ENCODE measurements around the gene CDK12. TPM values are rescaled to one million over a fixed set of nuclear protein-coding genes. Genes with fewer than 3 reads are reported as not detected.

The CDK12 gene
- total RNA-seq, 1 experiment from 2014 or later = 51.2 TPM

- TF ChIP-seq MAX (IDR thresholded peaks at IDR 0.05) = no peak
- no peak for TF ChIP-seq CBX3 (IDR thresholded peaks at IDR 0.05; ENCODE audit: low read depth)
- TF ChIP-seq FOSL1 (IDR thresholded peaks at IDR 0.05; ENCODE audit: low read depth) = no peak
- TF ChIP-seq TCF7L2 (IDR thresholded peaks at IDR 0.05; ENCODE audit: borderline replicate concordance, extremely low read depth, insufficient read depth, insufficient read length) = no peak
Measured at GRCh38 chr17:39572121-39572520, 110.8 kb downstream of the CDK12 start (continued).

- ATAC-seq = peak; percentile 94
- Histone ChIP-seq H3K36me3 (ENCODE audit: control insufficient read depth in 1 of 2, insufficient read depth in 2 of 2, low read length in 2 of 2) (no peaks in the 10 kb centered on the region), H3K9me2 (ENCODE audit: insufficient read depth) (no peaks in the 10 kb centered on the region), H3K9ac (ENCODE audit: low read length) (peak overlapping the region; percentile 65), H3K27me3 (ENCODE audit: insufficient read depth, low read length) (no peaks in the 10 kb centered on the region), H3K27ac (ENCODE audit: low read depth, low read length) (peak overlapping the region; percentile 66), H3K9me3 (ENCODE audit: control insufficient read depth in 1 of 2, insufficient read depth in 1 of 2, low read depth in 1 of 2, low read length in 2 of 2) (peaks cover 0 to 5% of the 10 kb centered on the region in 2 experiments; a peak in 1 of 4 replicates), H3K4me2 (ENCODE audit: low read length) (peak overlapping the region; percentile 79), H2AFZ (ENCODE audit: low read depth, low read length, poor library complexity, severe bottlenecking) (peak overlapping the region; percentile 56), H3K4me1 (ENCODE audit: control insufficient read depth in 1 of 2, insufficient read depth in 2 of 2, low read length in 2 of 2) (peaks cover 4 to 11% of the 10 kb centered on the region in 2 experiments; a peak in 2 of 4 replicates), H4K20me1 (ENCODE audit: insufficient read depth) (no peaks in the 10 kb centered on the region), H3K79me2 (ENCODE audit: insufficient read depth, low read length) (no peaks in the 10 kb centered on the region), H3K4me3 (replicated peaks in 1 of 2; ENCODE audit: low read depth in 1 of 2, low read length in 2 of 2) (peak overlapping the region; percentile 44 to 67)
- POLR2A ChIA-PET = no interaction called here
- no TSS peak for BruUV-seq (replicated peaks)
- CTCF ChIA-PET = interaction anchor here (0.7 to 2.0 kb wide), 6 partner anchors 9 to 324 kb away, joined by 3 to 10 read pairs (median 4); no protein-coding TSS in a partner anchor
- intact Hi-C loops (cut with micrococcal nuclease) = no loop called here
- RAD21 ChIA-PET (ENCODE audit: low non-redundant PET in 1 of 2, low total read pairs in 2 of 2, uncharacterized antibody in 2 of 2, unreplicated experiment in 2 of 2) = no interaction called here
- DNase-seq (ENCODE audit: low read depth, low spot score) = peak; percentile 27
- TF ChIP-seq JUND (IDR thresholded peaks at IDR 0.05) (no peak), POLR2AphosphoS5 (IDR thresholded peaks at IDR 0.05; ENCODE audit: low read depth, low read length) (0 out of 2 replicates have a peak, but pooled peaks have one; percentile 37), MAX (IDR thresholded peaks at IDR 0.05) (peak; percentile 55; the same call in 1 of the 2 replicates), CBX3 (IDR thresholded peaks at IDR 0.05; ENCODE audit: low read depth) (no peak), ATF3 (IDR thresholded peaks at IDR 0.05) (no peak), CTCF (IDR thresholded peaks at IDR 0.05 in 2 of 3, conservative IDR thresholded peaks at IDR 0.05 in 1 of 3; ENCODE audit: borderline replicate concordance in 1 of 3, insufficient read depth in 1 of 3, low read depth in 2 of 3, low read length in 2 of 3) (no peak), SRF (IDR thresholded peaks at IDR 0.05; ENCODE audit: low read depth) (no peak), REST (IDR thresholded peaks at IDR 0.05; ENCODE audit: low read depth) (no peak), ZBTB33 (IDR thresholded peaks at IDR 0.05; ENCODE audit: extremely low read depth, insufficient replicate concordance, low read length) (no peak), ZFX (IDR thresholded peaks at IDR 0.05) (peak; percentile 75; the same call in 1 of the 2 replicates), YY1 (IDR thresholded peaks at IDR 0.05; ENCODE audit: extremely low read depth, insufficient replicate concordance, low read depth, low read length) (peak; percentile 8), FOSL1 (IDR thresholded peaks at IDR 0.05; ENCODE audit: low read depth) (no peak)
Measured at GRCh38 chr17:39573447-39574298, 112.4 kb downstream of the CDK12 start.
